DND-41 (cell line): ENCODE data around the gene SYS1.

ENCODE experiments used
- ATAC-seq: fragments of 200-7000 bp; cut with Tn5 transposase; 3 replicates; pipeline ENCODE4 v1.9.1; 2021; ENCODE audit warnings: low read depth; ENCODE audit not compliant: insufficient read depth
- DNase-seq: peaks from one replicate; pipeline ENCODE4 v3.0.0-alpha.2; 2020
- H2AFZ ChIP-seq: 2 replicates; pipeline ENCODE4 v1.6.0; 2012; ENCODE audit warnings: low read depth, low read length
- H3K27ac ChIP-seq: 2 replicates; pipeline ENCODE4 v1.5.1; 2012; ENCODE audit warnings: low read length, inconsistent platforms
- H3K27me3 ChIP-seq: fragments of 200-600 bp; sonication (generic); 2 replicates; pipeline ENCODE4 v1.6.0; 2012; ENCODE audit warnings: low read length, mild to moderate bottlenecking, inconsistent platforms; ENCODE audit not compliant: insufficient read depth, poor library complexity
- H3K36me3 ChIP-seq: 2 replicates; pipeline ENCODE4 v1.5.1; 2012; ENCODE audit warnings: low read length, inconsistent platforms; ENCODE audit not compliant: insufficient read depth
- H3K4me1 ChIP-seq: 2 replicates; pipeline ENCODE4 v1.5.1; 2012; ENCODE audit warnings: mild to moderate bottlenecking, low read length; ENCODE audit not compliant: insufficient read depth
- H3K4me2 ChIP-seq: 2 replicates; pipeline ENCODE4 v1.6.0; 2012; ENCODE audit warnings: mild to moderate bottlenecking, moderate library complexity, low read length, inconsistent platforms; ENCODE audit not compliant: insufficient read depth
- H3K4me3 ChIP-seq, 2 experiments: fragments of 200-600 bp in 1 of 2; shearing (Covaris generic) in 1 of 2; 2 replicates each; pipeline ENCODE4 v1.5.1; 2012 to 2016; ENCODE audit warnings: inconsistent platforms in 2 of 2, low read length in 2 of 2, mild to moderate bottlenecking in 2 of 2, low read depth in 1 of 2, moderate library complexity in 1 of 2
- H3K79me2 ChIP-seq: 2 replicates; pipeline ENCODE4 v1.6.0; 2012; ENCODE audit warnings: low read length, inconsistent platforms; ENCODE audit not compliant: insufficient read depth
- H3K9ac ChIP-seq: 2 replicates; pipeline ENCODE4 v1.6.0; 2012; ENCODE audit warnings: low read depth, mild to moderate bottlenecking, inconsistent platforms, low read length, moderate library complexity
- H3K9me3 ChIP-seq: 2 replicates; pipeline ENCODE4 v1.5.1; 2012; ENCODE audit warnings: low read length, moderate library complexity, mild to moderate bottlenecking, inconsistent platforms; ENCODE audit not compliant: insufficient read depth, severe bottlenecking
- H4K20me1 ChIP-seq: 2 replicates; pipeline ENCODE4 v1.6.0; 2012; ENCODE audit warnings: low read length; ENCODE audit not compliant: insufficient read depth
- EZH2 ChIP-seq: IDR thresholded peaks from 3 replicates; pipeline ENCODE4 v1.6.1; 2012; ENCODE audit warnings: borderline replicate concordance, low read depth, mild to moderate bottlenecking, moderate library complexity, low read length, inconsistent platforms; ENCODE audit not compliant: severe bottlenecking
- TF ChIP-seq, protein P1 (sequence below): IDR thresholded peaks from 2 replicates; pipeline ENCODE4 v1.5.1; 2012; ENCODE audit warnings: borderline replicate concordance, low read length, moderate library complexity, mild to moderate bottlenecking; ENCODE audit not compliant: poor library complexity, severe bottlenecking; ENCODE audit errors: extremely low read depth

The SYS1 gene

GRCh38 chr20:45409521-45410272 lies 46.7 kb downstream of the SYS1 start:
- Histone ChIP-seq H3K27ac (no peak overlapping the region), H2AFZ (no peak overlapping the region), H3K4me1 (peaks cover 34% of the 10 kb centered on the region), H3K9ac (no peak overlapping the region), H3K4me2 (no peak overlapping the region), H3K9me3 (no peaks in the 10 kb centered on the region), H3K36me3 (peaks cover 36% of the 10 kb centered on the region), H3K79me2 (peaks cover 22% of the 10 kb centered on the region), H4K20me1 (no peaks in the 10 kb centered on the region), H3K27me3 (no peaks in the 10 kb centered on the region), H3K4me3 (no peak overlapping the region)
- TF ChIP-seq EZH2: no peak
- TF ChIP-seq, protein P1, sequence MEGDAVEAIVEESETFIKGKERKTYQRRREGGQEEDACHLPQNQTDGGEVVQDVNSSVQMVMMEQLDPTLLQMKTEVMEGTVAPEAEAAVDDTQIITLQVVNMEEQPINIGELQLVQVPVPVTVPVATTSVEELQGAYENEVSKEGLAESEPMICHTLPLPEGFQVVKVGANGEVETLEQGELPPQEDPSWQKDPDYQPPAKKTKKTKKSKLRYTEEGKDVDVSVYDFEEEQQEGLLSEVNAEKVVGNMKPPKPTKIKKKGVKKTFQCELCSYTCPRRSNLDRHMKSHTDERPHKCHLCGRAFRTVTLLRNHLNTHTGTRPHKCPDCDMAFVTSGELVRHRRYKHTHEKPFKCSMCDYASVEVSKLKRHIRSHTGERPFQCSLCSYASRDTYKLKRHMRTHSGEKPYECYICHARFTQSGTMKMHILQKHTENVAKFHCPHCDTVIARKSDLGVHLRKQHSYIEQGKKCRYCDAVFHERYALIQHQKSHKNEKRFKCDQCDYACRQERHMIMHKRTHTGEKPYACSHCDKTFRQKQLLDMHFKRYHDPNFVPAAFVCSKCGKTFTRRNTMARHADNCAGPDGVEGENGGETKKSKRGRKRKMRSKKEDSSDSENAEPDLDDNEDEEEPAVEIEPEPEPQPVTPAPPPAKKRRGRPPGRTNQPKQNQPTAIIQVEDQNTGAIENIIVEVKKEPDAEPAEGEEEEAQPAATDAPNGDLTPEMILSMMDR: no peak
- no peak for DNase-seq
- no peak for ATAC-seq

- Histone ChIP-seq H2AFZ (no peak overlapping the region), H3K9me3 (no peaks in the 10 kb centered on the region), H3K27ac (no peak overlapping the region), H4K20me1 (no peaks in the 10 kb centered on the region), H3K4me3 (no peak overlapping the region), H3K27me3 (no peaks in the 10 kb centered on the region), H3K79me2 (peaks cover 26% of the 10 kb centered on the region), H3K9ac (no peak overlapping the region), H3K4me2 (no peak overlapping the region), H3K36me3 (peaks cover 36% of the 10 kb centered on the region), H3K4me1 (peaks cover 38% of the 10 kb centered on the region)
- DNase-seq (no peak), ATAC-seq (no peak)
- TF ChIP-seq, protein P1: no peak
- no peak for TF ChIP-seq EZH2
Measured at GRCh38 chr20:45410887-45411286, 47.9 kb downstream of the SYS1 start.

DNA sequence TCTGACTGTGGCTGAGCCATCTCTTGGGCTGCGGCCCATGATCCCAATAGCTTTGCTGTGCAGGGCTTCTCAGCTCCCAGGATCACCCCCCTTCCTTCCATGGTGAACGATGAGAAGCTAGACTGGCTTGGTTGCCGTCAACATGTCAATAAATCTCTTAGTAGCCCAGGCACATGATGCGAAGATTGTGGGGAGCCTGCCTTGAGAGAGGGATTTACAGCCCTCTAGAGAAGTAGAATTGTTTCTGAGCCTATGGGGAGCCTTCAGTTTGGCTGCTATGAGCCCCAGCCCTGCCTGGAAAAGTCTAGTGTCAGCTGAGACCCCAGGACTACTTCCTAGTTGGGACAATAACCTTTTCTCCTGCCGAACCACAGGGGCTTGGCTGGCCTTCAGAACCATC lies 49.7 kb downstream of the SYS1 start:
- H3K27ac ChIP-seq: no peak overlapping the region
- peaks cover 40% of the 10 kb centered on the region for H3K36me3 ChIP-seq
- no peaks in the 10 kb centered on the region for H3K9me3 ChIP-seq
- no peak overlapping the region for H3K9ac ChIP-seq
- H3K27me3 ChIP-seq: no peaks in the 10 kb centered on the region
- H3K4me1 ChIP-seq: peaks cover 35% of the 10 kb centered on the region
- no peak overlapping the region for H3K4me3 ChIP-seq
- H2AFZ ChIP-seq: no peak overlapping the region
- peaks cover 26% of the 10 kb centered on the region for H3K79me2 ChIP-seq
- no peak for TF ChIP-seq EZH2
- TF ChIP-seq, protein P1: no peak
- DNase-seq: no peak
- 0 out of 2 replicates have a peak, but pooled peaks cover 2% of the 10 kb centered on the region for H4K20me1 ChIP-seq
- no peak for ATAC-seq
- no peak overlapping the region for H3K4me2 ChIP-seq
